NT2/D1 (cell line): ENCODE measurements around the gene DYNC1LI2.

Experiments used
- SUZ12 ChIP-seq: IDR thresholded peaks from 2 replicates; pipeline ENCODE4 v1.6.1; 2011; ENCODE audit not compliant: insufficient read length, insufficient read depth; ENCODE audit errors: extremely low read depth
- YY1 ChIP-seq: IDR thresholded peaks from 2 replicates; pipeline ENCODE4 v1.6.1; 2011; ENCODE audit not compliant: insufficient read length, insufficient read depth

- TF ChIP-seq YY1: no peak
- no peak for TF ChIP-seq SUZ12
Measured at GRCh38 chr16:66703406-66704215, 47.8 kb downstream of the DYNC1LI2 start.
